Gastroesophageal sphincter (tissue), 4 donors: ENCODE data around the gene POLR3A. TPM values are rescaled to one million over a fixed set of nuclear protein-coding genes. Genes with fewer than 3 reads are reported as not detected.

ENCODE experiments used
- ATAC-seq: fragments of 150-250 bp; one replicate; pipeline ENCODE4 v1.9.1; 2016; ENCODE audit warnings: mild to moderate bottlenecking, moderate library complexity
- H3K27ac ChIP-seq, 4 donors: fragments of 200-600 bp; sonication (generic) in 3 of 4; 1 replicate in 3 of 4; 2 replicates in 1 of 4; pipeline ENCODE4 v1.5.1; 2016 to 2019
- H3K27me3 ChIP-seq: fragments of 200-600 bp; sonication (generic); one replicate; pipeline ENCODE4 v1.5.1; 2019
- H3K36me3 ChIP-seq, 2 donors: fragments of 200-600 bp; sonication (generic); one replicate each; pipeline ENCODE4 v1.5.1; 2019; ENCODE audit warnings: control low read depth in 1 of 2
- H3K4me1 ChIP-seq, 3 donors: fragments of 200-600 bp; sonication (generic); 1 replicate in 2 of 3; 2 replicates in 1 of 3; pipeline ENCODE4 v1.5.1; 2016 to 2019; ENCODE audit warnings: control low read depth in 2 of 3
- H3K4me3 ChIP-seq, 2 donors: fragments of 200-600 bp; sonication (generic); one replicate each; pipeline ENCODE4 v1.5.1; 2019; ENCODE audit warnings: mild to moderate bottlenecking in 1 of 2, moderate library complexity in 1 of 2
- H3K9me3 ChIP-seq, 3 donors: fragments of 200-600 bp; sonication (generic); one replicate each; pipeline ENCODE4 v1.5.1; 2017 to 2019; ENCODE audit warnings: control low read depth in 2 of 3
- CTCF ChIP-seq, 4 experiments: fragments of 200-600 bp in 2 of 4; fragments of 450-650 bp in 2 of 4; sonication (generic) in 1 of 4; IDR thresholded peaks; one replicate each; pipeline ENCODE4 v1.5.1; 2017 to 2019; ENCODE audit warnings: antibody characterized with exemption in 4 of 4, mild to moderate bottlenecking in 2 of 4, moderate library complexity in 2 of 4
- EP300 ChIP-seq: sonication (generic); formaldehyde crosslinking; IDR thresholded peaks from one replicate; pipeline ENCODE4 v1.6.1; 2017; ENCODE audit warnings: antibody characterized with exemption, mild to moderate bottlenecking
- POLR2A ChIP-seq, 2 donors: fragments of 450-650 bp; IDR thresholded peaks; one replicate each; pipeline ENCODE4 v1.6.1; 2017; ENCODE audit warnings: antibody characterized with exemption in 2 of 2, mild to moderate bottlenecking in 2 of 2, moderate library complexity in 1 of 2
- POLR2AphosphoS5 ChIP-seq: sonication (generic); formaldehyde crosslinking; IDR thresholded peaks from one replicate; pipeline ENCODE4 v1.6.1; 2017; ENCODE audit warnings: antibody characterized with exemption
- WGBS, 2 donors: methylation state at CpG; one replicate each; pipeline ENCODE4 v1.1.5; 2018; ENCODE audit warnings: low coverage in 1 of 2; 5-methylcytosine and 5-hydroxymethylcytosine counted together
- total RNA-seq, 4 donors: library from RNA; depleted of rRNA; stranded (reverse); fragments of >200 nt; gene quantifications; one replicate each; pipeline ENCODE4 v1.1.0, GENCODE V29; 2016

The POLR3A gene
- total RNA-seq, 4 donors from 2014 or later, result 10.0 to 13.5 (median 12.0) TPM

DNA sequence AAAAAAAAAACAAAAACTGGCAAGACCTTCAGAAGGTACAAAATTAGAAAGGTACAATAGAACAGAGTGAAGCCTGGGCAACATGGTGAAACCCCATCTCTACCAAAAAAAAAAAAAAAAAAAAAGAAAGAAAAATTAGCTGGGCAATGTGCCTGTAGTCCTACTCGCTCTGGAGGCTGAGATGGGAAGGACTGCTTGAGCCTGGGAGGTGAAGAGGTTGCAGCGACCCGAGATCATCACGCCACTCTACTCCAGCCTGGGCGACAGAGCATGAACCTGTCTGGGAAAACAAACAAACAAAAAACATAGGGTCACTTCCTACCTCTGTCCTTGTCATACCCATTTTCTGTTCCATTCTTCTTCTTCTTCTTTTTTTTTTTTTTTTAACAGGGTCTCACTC lies 57.2 kb downstream of the POLR3A start:
- Histone ChIP-seq H3K4me3 (no peak overlapping the region), H3K36me3 (peaks cover 0 to 17% of the 10 kb centered on the region in 2 donors), H3K4me1 (peaks cover 0 to 71% (median 7%) of the 10 kb centered on the region in 3 donors), H3K9me3 (no peaks in the 10 kb centered on the region), H3K27ac (peak overlapping the region; percentile 81 to 89 (median 88)), H3K27me3 (no peaks in the 10 kb centered on the region)
- TF ChIP-seq CTCF (IDR thresholded peaks at IDR 0.05) (peak in 1 of 4 experiments; percentile 13), POLR2A (IDR thresholded peaks at IDR 0.05) (no peak)
- 57 to 61% methylated on average over 5 of the region's 5 CpGs for WGBS, 2 donors
- ATAC-seq, result no peak

DNA sequence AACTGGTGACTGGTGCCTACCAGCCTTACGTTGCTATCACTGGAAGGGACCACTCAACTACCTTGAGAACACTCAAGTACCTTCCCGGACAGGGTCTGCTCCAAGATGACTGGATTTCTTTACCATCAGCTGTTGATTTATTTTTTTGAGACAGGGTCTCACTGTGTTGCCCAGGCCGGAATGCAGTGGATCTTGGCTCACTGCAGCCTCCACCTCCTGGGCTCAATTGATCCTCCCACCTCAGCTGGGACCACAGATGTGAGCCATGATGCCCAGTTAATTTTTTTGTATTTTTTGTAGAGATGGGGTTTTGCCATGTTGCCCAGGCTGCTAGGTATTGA lies 57.5 kb downstream of the POLR3A start:
- TF ChIP-seq POLR2AphosphoS5, result no peak
- no peak for TF ChIP-seq CTCF (IDR thresholded peaks at IDR 0.05)
- ATAC-seq, result peak; percentile 0
- no peaks in the 10 kb centered on the region for H3K9me3 ChIP-seq
- H3K4me3 ChIP-seq, result no peak overlapping the region
- 63 to 86% methylated on average over 2 to 3 of the region's 3 CpGs for WGBS, 2 donors
- no peaks in the 10 kb centered on the region for H3K27me3 ChIP-seq
- H3K4me1 ChIP-seq, result peaks cover 0 to 71% (median 7%) of the 10 kb centered on the region in 3 donors
- H3K36me3 ChIP-seq, result peaks cover 0 to 14% of the 10 kb centered on the region in 2 donors
- H3K27ac ChIP-seq, result peak overlapping the region; percentile 81 to 89 (median 88)

GRCh38 chr10:77970869-77971803 lies 58.2 kb downstream of the POLR3A start:
- Histone ChIP-seq H3K4me3 (no peak overlapping the region), H3K27me3 (no peaks in the 10 kb centered on the region), H3K36me3 (peaks cover 0 to 8% of the 10 kb centered on the region in 2 donors), H3K9me3 (no peaks in the 10 kb centered on the region), H3K27ac (peak overlapping the region; percentile 81 to 89 (median 88)), H3K4me1 (peaks cover 0 to 71% (median 7%) of the 10 kb centered on the region in 3 donors)
- TF ChIP-seq POLR2A (IDR thresholded peaks at IDR 0.05), result no peak
- TF ChIP-seq POLR2AphosphoS5, result peak; percentile 96
- peak; percentile 66 for TF ChIP-seq EP300
- no peak for TF ChIP-seq CTCF (IDR thresholded peaks at IDR 0.05)
- 6 to 17% methylated on average over 6 to 7 of the region's 7 CpGs for WGBS, 2 donors
- peak; percentile 94 for ATAC-seq

DNA sequence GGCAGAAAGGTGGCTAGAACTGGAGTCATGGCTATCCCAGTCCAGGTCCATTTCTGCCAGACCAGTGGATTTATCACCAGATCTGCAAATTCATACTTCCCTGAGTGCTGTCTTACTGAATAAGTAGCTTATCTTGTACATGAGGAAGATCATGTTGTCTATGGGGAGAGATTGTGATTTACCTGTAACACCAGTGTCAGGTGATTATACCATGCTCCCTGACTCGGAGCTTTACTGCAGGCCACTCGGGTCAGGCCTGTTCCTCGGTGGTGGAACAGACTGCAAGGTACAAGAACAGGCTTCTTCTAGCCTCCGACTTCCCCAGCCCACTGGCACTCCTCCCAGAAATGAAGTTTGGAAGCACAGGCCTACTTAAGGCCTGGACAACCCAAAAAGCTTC lies 60.2 kb downstream of the POLR3A start:
- H3K36me3 ChIP-seq, result no peaks in the 10 kb centered on the region
- H3K27me3 ChIP-seq, result no peaks in the 10 kb centered on the region
- no peak overlapping the region for H3K4me3 ChIP-seq
- H3K4me1 ChIP-seq, result peaks cover 0 to 57% (median 7%) of the 10 kb centered on the region in 3 donors
- 0% methylated on average over 1 of the region's 4 CpGs; no CpG with 5 or more reads in 1 of the 2 donors for WGBS, 2 donors
- no peaks in the 10 kb centered on the region for H3K9me3 ChIP-seq
- TF ChIP-seq EP300, result no peak
- no peak for TF ChIP-seq CTCF (IDR thresholded peaks at IDR 0.05)
- no peak for TF ChIP-seq POLR2A (IDR thresholded peaks at IDR 0.05)
- no peak for TF ChIP-seq POLR2AphosphoS5
- peak overlapping the region; percentile 81 to 89 (median 83) for H3K27ac ChIP-seq
- no peak for ATAC-seq

DNA sequence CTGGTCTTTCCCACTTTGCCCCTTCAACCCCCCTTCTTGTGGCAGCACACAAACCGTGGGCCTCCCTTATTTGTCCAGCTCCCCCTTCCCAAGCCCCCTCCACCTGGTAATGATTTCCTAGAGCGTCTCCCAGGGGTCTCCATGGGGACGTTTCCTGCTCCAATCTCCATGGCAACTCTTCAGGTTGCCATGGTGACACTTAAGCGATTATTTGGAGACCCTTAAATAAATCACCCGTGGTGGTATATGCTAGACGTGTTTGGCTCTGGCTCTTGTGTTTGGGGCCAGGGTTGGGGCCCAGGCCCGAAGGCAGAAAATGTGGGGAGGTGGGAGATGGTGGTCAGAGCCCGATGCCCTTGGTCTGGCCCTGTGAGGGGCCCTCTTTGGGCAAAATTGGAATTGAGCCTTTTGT lies 61.7 kb downstream of the POLR3A start:
- Histone ChIP-seq H3K4me3 (no peak overlapping the region), H3K9me3 (no peaks in the 10 kb centered on the region), H3K36me3 (no peaks in the 10 kb centered on the region), H3K27me3 (no peaks in the 10 kb centered on the region), H3K4me1 (peaks cover 0 to 42% (median 7%) of the 10 kb centered on the region in 3 donors), H3K27ac (no peak overlapping the region)
- TF ChIP-seq EP300 (no peak), POLR2AphosphoS5 (no peak), CTCF (IDR thresholded peaks at IDR 0.05) (no peak), POLR2A (IDR thresholded peaks at IDR 0.05) (no peak)
- no peak for ATAC-seq
- WGBS, 2 donors, result 38% methylated on average over 7 of the region's 8 CpGs; no CpG with 5 or more reads in 1 of the 2 donors
